Coronary artery (tissue), 2 donors: ENCODE results near the gene LYZL6.

Experiments
- DNase-seq: peaks from one replicate; pipeline ENCODE4 v3.0.0-alpha.2; 2017; ENCODE audit warnings: low spot score
- H3K27ac ChIP-seq, 2 donors: fragments of 200-600 bp; sonication (generic); one replicate each; pipeline ENCODE4 v1.5.1; 2016 to 2019
- H3K4me3 ChIP-seq: fragments of 200-600 bp; sonication (generic); 2 replicates; pipeline ENCODE4 v1.5.1; 2016; ENCODE audit warnings: mild to moderate bottlenecking, moderate library complexity
- CTCF ChIP-seq: fragments of 200-600 bp; sonication (generic); IDR thresholded peaks from one replicate; pipeline ENCODE4 v1.5.1; 2019; ENCODE audit warnings: antibody characterized with exemption

LYZL6 gene

GRCh38 chr17:35943537-35943936, at the start of gene LYZL6:
LYZL6 (minus strand) TSS chr17:35943713; CDS start chr17:35939356, 4,357 bp downstream.
- no peak within 1 kb of the TSS for H3K4me3 ChIP-seq
- no peak for DNase-seq
- no peak for TF ChIP-seq CTCF
- H3K27ac ChIP-seq: no peak within 1 kb of the TSS

- H3K4me3 ChIP-seq: no peak overlapping the region
- no peak overlapping the region for H3K27ac ChIP-seq
- no peak for TF ChIP-seq CTCF
- DNase-seq: no peak
Observed at GRCh38 chr17:35991075-35991474, 47.6 kb upstream of the LYZL6 start.

- no peak for TF ChIP-seq CTCF
- H3K27ac ChIP-seq: peak overlapping the region in 1 of 2 donors; percentile 22
- no peak for DNase-seq
- no peak overlapping the region for H3K4me3 ChIP-seq
Observed at GRCh38 chr17:35988164-35988563, 44.7 kb upstream of the LYZL6 start.

- Histone ChIP-seq H3K4me3 (peak within 1 kb of the TSS; percentile 19), H3K27ac (peak within 1 kb of the TSS in 1 of 2 donors; percentile 32)
- no peak for TF ChIP-seq CTCF
- no peak for DNase-seq
Observed at GRCh38 chr17:35986643-35987042, 43.1 kb upstream of the LYZL6 start, which contains the start of gene CCL14. CCL14 (minus strand) TSS chr17:35986729; CDS start chr17:35986649, 80 bp downstream.

- no peak overlapping the region for H3K27ac ChIP-seq
- no peak for TF ChIP-seq CTCF
- H3K4me3 ChIP-seq: no peak overlapping the region
- no peak for DNase-seq
Observed at GRCh38 chr17:35984140-35984539, 40.6 kb upstream of the LYZL6 start.

- Histone ChIP-seq H3K27ac (no peak overlapping the region), H3K4me3 (no peak overlapping the region)
- no peak for DNase-seq
- TF ChIP-seq CTCF: no peak
Observed at GRCh38 chr17:35982409-35983191, 39.1 kb upstream of the LYZL6 start.

GRCh38 chr17:35981908-35982330, 38.4 kb upstream of the LYZL6 start:
- Histone ChIP-seq H3K27ac (no peak overlapping the region), H3K4me3 (no peak overlapping the region)
- DNase-seq: no peak
- no peak for TF ChIP-seq CTCF
